ENCODE data around the gene DNAJB2. TPM values are rescaled to one million over a fixed set of nuclear protein-coding genes. Genes with fewer than 3 reads are reported as not detected.
A peak's percentile ranks its signal among the peaks of the same experiment; 100 is the strongest.

DNAJB2 gene
- 10 to 100 TPM; 64.2 to 67.6 TPM for total RNA-seq
- long read RNA-seq, partial matches to known transcripts = 1 of 11 reads
- long read RNA-seq, other reads (novel, unspliced or antisense) = 7 of 11 reads

DNA sequence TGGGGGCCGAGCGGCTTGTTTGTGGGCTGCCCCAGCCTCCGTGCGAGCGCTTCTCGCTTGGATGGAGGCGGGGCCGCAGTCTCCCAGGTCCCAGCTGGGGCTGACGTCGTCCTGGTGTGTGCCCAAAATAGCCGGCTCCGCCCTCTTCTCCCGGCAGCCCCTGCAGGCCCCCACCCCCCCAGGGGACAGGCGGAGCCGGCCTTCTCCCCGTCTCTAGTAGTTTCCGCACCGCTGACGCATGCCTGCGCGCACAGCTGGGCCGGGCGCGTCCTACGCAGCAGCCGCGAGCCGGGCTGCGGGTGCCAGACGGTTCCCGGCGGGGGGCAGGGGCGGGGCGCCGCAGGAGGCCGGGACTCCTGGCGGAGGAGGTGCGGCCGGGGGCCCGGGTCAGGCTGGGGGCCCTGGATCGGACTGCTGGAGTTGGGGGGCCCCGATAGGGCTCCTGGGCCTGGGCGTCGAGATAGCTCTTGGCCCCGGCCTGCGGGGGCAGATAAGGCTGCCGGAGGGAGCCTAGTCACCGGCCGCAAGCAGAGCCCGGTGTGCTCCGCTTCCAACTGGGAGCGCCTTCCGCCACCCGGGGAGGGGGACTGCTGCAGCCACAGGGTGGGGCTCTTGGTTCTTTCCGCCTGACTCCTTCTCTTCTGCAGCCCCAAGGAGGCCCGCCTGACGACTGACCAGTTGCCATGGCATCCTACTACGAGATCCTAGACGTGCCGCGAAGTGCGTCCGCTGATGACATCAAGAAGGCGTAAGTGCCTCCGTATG lies at the start of gene DNAJB2:
TSS of gene DNAJB2 (plus strand) at position 216 of the 765 bp plus-strand sequence. CDS start at position 684, 468 bp downstream.
- intact Hi-C loops (cut with DNase I, micrococcal nuclease) = no loop called here
- DNase-seq (peak; percentile 99), ATAC-seq (peak; percentile 94)

DNA sequence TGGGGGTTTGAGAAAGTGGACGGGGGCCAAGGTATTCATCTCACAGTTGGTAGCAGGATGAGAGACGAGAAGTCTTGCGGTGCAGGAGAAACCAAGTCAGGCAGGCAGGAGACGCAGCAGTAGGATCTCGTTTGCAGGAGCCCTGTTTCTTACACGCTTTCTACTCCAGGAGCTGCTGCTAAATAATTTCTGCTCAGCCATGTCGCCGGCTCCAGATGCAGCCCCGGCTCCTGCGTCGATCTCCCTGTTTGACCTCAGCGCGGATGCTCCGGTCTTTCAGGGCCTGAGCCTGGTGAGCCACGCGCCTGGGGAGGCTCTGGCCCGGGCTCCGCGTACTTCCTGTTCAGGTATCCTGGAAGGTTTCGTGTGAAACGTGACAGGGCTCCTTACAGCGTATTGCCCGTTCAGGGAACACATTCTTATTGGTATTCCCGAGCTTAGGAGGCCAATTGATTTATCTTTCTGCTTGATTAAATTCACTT lies 49.1 kb upstream of the DNAJB2 start:
- DNase-seq = peak; percentile 66 to 75
- ATAC-seq = peak; percentile 68
- intact Hi-C loops (cut with DNase I, micrococcal nuclease) = no loop called here

DNA sequence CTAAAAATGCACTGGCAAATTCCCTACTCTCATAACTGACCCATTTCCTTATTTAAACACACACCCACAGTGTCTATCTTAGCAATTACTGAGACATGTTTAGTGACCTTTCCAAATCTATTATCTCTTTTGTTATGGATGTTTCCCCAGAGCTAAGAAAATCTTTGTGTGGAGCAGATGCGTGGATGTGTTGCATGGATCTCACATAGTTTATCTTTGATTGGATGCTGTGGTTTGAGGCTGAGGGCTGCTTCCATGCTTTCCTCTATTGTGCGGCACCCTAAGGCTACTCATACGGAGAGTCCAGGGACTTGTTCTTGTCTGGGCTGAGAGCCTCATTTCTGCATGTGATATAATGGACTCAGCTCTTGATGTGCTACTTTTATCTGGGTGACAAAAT lies 44.8 kb upstream of the DNAJB2 start:
- DNase-seq = no peak
- intact Hi-C loops (cut with DNase I, micrococcal nuclease) = no loop called here
- ATAC-seq = no peak

DNA sequence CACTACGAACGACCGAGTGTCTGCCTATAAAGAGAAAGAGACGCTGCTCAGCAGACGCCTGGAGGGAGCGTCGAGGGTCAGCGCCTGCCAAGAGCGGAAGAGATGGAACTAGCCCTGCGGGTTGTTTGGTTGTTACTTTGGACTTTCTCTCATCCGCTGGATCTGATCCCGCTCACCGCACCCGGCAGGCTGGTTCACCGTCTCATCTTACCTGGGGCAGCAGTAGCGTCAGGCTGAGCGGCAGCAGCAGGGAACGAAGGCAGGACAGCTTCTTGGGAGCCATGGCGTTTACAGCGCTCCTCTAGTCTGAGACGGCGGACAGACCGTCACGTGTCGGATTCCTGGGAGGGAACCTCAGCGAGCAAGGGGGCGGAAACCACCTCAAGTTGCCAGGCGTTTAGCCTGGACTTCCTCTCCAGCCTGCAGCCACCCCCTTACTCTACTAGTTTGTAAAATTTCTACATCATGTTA lies 35.8 kb upstream of the DNAJB2 start:
- DNase-seq (peak; percentile 56 to 64), ATAC-seq (peak; percentile 55)
- intact Hi-C loops (cut with DNase I, micrococcal nuclease) = no loop called here

DNA sequence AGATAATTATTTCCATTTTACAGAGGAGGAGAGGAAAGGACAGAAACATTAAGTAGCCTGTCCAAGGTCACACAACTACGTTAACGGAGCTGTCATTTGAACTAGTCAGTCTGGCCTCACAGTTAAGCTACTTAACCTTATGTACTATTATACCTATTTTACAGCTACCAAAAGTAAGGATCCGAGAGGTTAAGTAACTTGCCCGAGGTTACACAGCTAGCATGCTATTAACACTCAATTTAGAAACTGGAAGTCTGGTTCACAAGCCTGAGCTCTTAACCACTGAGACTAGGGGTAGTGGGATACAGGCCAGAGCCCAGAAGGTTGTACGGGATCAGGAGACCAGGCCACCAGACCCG lies 34.4 kb upstream of the DNAJB2 start:
- intact Hi-C loops (cut with DNase I, micrococcal nuclease) = no loop called here

DNA sequence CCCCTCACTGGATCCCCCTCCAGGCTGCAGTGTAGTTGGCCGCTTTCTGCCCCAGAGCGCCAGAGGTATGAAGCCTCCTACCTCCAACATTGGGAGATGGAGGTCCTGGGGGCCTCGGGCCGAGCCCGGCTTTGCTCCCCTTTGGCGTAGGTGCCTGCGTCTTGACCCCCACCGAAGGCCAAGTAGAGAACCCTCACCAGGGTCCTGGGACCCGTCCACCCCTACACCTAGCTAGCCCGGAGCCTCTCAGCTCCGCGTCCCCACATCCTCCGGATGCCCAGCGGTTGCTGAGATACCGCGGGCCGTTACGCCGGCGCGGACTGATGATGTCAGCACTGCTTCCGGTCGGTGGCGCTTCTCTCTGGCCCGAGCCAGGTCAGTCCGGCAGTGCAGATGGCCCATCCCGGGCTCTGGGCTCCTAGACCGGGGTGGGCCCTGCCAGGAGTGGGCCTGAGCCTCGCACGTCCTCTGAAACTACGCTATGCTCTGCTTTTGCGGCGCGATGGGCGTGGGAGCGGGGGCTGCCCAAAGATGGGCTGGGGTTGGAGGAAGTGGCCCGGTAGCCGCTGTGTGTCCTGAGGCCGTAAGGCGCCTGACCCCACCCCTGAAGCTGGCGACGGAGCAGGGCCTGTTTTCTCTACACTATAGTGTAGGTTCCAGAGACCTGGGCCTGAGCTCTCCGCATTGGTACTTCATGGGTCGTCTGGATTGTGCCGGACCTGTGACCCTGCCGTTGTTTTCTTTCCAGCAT lies 33.8 kb upstream of the DNAJB2 start, which contains the start of the genes GLB1L and STK16:
TSS of gene GLB1L (minus strand) at position 297 of the 751 bp plus-strand sequence. CDS start 1,871 bp downstream, outside the sequence.
TSS of gene STK16 (plus strand) at position 332 of the 751 bp plus-strand sequence. CDS start 521 bp downstream, outside the sequence.
- DNase-seq = peak; percentile 93 to 97
- ATAC-seq = peak; percentile 62
- intact Hi-C loops (cut with DNase I, micrococcal nuclease) = no loop called here

More for the DNA sequence above, 34.4 kb upstream of the DNAJB2 start:
- peak in 1 of 2 donors; percentile 41 for DNase-seq
- no peak for ATAC-seq

DNA sequence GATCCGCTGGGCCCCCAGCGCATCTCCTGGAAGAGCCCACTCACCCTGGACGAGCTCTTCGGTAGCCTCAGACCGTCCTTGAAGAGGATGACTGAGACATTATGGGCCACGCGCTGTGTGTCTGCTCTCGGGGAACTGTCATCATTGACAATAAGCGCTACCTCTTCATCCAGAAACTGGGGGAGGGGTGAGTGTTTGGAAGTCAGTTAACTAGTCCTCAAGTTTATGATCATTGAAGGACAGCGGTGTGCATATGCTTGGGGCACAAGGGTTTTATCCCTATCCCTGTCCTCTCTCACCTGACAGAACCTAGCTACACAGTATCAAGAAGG lies 33.3 kb upstream of the DNAJB2 start:
- DNase-seq = no peak
- intact Hi-C loops (cut with DNase I, micrococcal nuclease) = no loop called here
- ATAC-seq = no peak

DNA sequence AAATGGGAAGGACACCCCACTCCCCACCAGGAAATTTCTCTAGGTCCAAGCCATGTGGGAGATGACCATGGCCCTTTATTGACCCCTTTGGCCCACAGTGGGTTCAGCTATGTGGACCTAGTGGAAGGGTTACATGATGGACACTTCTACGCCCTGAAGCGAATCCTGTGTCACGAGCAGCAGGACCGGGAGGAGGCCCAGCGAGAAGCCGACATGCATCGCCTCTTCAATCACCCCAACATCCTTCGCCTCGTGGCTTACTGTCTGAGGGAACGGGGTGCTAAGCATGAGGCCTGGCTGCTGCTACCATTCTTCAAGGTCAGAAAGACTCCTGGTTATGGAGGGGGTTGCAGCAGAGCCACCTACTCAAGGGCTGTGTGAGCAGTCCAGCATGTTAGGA lies 32.6 kb upstream of the DNAJB2 start:
- no peak for DNase-seq
- intact Hi-C loops (cut with DNase I, micrococcal nuclease) = no loop called here
- no peak for ATAC-seq

DNA sequence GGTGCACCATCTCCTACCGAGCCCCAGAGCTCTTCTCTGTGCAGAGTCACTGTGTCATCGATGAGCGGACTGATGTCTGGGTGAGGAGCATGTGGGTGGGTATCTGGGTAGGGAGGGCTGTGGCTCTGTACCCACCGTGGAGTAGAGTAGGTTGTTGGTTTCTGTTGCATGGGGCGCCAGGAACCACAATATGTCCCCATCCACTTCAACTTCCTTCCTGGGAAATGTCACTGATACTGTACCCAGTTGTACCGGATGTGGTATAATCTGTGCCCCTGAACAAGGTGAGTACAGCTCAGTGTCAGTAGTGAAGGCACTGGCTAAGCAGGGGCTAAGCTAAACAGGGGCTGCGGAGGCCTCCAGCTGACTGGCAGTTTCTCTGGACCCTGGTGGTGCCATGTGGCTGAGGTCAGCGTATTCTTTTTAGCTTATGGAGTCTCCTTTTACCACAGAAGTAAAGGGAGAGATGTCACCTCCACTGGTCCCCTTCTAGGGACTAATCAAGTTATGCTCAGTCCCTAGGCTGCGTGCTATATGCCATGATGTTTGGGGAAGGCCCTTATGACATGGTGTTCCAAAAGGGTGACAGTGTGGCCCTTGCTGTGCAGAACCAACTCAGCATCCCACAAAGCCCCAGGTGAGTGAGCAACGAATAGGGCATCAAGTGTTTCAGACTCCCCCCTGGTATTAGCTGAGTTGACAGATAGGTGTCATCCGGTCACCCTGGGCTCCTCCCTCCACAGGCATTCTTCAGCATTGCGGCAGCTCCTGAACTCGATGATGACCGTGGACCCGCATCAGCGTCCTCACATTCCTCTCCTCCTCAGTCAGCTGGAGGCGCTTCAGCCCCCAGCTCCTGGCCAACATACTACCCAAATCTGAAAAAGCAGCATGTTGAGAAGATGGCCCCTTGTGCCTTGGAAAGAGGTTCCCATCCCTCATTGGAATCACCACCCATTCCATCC lies 31.2 kb upstream of the DNAJB2 start:
- no peak for ATAC-seq
- intact Hi-C loops (cut with DNase I, micrococcal nuclease) = no loop called here
- DNase-seq = peak in 1 of 2 donors; percentile 19

DNA sequence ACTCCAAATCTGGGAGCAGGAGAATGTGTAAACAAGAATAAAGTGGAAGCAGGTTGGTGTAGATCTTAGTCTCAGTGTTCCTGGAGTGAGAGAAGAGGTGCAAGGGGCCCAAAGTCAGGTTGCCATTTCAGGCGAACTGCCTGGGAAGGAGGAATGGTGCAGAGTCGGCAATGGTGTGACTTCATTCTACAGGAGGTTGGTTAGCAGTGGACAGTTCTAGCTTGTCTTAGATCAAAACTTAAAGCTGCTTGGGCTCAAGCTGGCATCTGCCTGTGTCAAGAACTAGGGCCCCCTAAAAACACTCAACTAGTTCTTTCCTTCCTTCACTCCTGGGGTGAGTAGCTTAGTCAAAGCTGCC lies 30.3 kb upstream of the DNAJB2 start:
- DNase-seq = no peak
- no peak for ATAC-seq
- intact Hi-C loops (cut with DNase I, micrococcal nuclease) = no loop called here

DNA sequence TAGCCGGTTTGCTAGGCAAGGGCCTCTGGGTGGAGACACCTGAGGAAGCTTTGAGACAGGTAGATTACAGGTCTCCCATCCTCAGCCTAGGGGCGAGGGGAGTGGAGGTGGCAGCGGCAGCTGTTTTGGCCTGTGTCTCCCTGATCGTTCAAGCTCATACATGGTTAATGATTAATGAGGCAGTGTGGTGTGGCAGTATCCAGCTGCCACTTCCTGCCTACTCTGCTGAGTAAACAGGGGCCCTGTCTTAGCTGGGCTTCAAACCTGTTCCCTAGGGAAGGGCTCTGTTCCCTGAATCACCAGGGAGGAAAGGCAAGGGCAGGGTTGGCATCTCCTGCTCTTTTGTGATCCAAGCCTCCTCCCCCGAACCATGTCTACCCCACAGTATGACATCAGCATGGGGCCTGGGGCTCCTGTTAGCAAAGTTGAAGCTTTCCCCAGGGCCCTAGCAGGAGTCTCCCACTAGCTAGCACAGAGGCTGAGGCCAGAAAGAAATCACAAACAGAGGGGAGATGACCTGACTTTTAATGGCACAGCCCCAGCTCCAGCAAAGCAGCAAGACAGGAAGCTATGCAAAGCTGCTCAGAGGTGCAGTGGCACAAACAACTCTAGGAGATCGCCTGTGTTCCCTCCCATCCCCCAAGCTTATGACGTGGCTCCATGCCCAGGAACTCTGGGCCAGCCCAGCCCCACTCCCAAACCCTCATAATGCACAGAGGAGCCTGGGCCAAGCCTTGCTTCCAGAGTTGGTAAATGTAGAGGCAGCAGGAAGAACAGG lies 29.8 kb upstream of the DNAJB2 start:
- DNase-seq = peak; percentile 92 to 93
- peak; percentile 67 for ATAC-seq
- intact Hi-C loops (cut with DNase I, micrococcal nuclease) = no loop called here

DNA sequence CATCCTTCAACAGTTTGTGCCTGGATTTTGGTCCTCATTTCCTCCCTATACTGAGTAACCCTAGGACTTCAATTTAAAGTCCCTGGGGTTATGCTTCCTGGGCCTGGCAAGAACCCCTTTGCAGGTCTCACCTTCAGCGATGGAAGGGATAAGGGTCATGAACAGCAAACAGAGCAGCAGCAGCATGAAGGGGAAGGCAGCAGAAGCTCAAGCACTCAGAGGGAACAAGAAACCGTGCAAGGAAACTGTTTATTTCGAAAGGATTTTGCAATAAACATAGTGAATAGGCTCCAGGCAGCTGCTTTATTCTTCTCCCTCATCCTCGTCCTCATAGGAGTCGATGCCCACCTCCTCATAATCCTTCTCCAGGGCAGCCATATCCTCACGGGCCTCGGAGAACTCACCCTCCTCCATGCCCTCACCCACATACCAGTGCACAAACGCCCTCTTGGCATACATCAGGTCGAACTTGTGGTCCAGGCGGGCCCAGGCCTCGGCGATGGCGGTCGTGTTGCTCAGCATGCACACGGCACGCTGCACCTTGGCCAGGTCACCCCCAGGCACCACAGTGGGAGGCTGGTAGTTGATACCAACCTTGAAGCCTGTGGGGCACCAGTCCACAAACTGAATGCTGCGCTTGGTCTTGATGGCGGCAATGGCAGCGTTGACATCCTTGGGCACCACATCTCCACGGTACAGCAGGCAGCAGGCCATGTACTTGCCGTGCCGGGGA lies 29.0 kb upstream of the DNAJB2 start:
- DNase-seq (peak in 1 of 2 donors; percentile 33), ATAC-seq (no peak)
- intact Hi-C loops (cut with DNase I, micrococcal nuclease) = no loop called here

DNA sequence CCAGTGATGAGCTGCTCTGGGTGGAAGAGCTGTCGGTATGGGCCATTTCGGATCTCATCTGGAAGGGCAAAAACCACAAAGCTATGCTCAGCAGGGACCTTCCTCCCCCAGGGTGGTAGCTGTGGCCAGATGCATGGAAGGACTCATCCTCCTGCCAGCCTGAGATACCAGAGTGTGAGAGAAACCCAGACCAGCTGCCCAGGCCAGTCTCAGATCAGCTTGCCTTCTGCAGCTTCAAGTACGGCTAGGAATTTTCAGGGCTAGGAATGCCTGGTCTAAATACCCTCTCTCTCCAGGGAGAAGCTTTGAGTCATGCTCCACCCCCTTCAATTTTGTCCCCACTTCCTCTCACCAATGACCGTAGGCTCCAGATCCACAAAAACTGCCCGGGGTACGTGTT lies 27.5 kb upstream of the DNAJB2 start:
- ATAC-seq (no peak), DNase-seq (no peak)
- intact Hi-C loops (cut with DNase I, micrococcal nuclease) = no loop called here

DNA sequence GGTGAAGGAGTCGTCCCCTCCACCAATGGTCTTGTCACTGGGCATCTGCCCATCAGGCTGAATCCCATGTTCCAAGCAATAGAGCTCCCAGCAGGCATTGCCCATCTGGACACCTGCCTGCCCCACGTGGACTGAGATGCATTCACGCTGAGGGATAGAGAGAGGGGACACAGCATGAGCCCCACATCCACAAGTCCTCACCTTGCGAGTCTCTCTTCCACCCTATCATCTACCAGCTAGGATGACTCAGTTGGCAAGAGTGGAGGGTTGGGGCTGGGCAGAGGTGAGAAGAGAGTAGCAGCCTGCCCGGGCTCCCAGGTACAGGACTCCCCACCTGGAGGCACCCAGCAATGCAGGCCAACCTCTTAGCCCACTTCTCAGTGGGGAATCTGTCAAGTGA lies 27.1 kb upstream of the DNAJB2 start:
- DNase-seq (peak in 1 of 2 donors; percentile 23), ATAC-seq (no peak)
- intact Hi-C loops (cut with DNase I, micrococcal nuclease) = no loop called here

DNA sequence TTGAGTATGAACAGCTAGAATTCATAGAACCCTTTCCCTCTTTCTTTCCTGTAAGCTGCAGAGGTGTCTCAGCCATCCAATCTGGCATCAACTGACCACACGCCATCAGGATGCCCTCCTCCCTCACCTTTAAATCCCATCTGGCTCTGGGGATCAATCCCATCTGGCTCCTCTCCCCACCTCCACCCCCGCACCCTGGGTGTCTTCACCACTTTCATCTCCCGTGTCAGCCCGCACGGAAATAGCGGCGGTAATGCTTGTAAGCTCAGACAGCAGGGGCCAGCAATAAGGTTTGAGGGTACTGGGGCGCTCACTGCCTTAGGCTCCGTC lies 26.6 kb upstream of the DNAJB2 start:
- ATAC-seq (no peak), DNase-seq (peak in 1 of 2 donors; percentile 59)
- intact Hi-C loops (cut with DNase I, micrococcal nuclease) = no loop called here

DNA sequence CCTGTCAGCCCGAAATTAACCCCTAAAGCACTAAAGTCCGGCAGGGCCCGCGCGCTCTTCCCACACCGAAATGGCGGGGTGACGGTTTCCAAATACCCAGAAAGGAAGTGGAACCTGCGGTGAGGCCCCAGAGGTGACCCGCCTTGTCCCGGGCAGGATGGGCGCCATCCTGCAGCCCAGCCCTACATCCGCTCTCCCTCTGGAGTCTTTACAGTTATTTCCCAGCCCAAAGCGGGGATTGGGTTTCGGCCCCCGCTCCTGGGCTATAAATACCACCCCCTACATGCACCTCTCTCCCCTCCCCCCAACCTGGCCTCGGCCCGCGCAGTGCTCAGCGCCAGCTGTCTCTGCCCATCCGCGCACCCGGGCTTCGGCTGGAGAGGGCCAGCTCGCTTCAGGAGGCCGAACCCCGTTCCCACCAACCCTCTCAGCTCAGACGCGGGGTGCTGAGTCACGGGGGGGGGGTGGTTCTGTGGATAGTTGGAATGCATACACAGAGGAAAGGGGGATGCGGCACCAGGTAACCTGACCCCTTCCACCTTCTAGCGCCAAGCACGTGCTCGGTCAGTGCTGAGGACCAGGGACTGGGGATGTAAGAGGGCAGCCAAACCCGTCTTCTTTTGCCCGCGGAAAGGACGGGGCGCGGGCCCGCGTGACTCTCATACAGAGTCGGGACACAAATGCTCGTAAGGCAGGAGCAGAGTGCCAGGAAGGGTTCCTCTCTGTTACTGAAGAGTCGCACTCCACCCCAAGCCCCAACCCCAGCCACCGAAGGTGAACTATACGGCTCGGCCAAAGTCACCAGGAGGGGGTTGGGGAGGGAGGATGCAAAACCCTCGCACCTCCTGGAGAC lies 26.0 kb upstream of the DNAJB2 start, which contains the start of gene TUBA4B:
TSS of gene TUBA4B (plus strand) at position 344 of the 853 bp plus-strand sequence. CDS start at position 509, 165 bp downstream.
- DNase-seq (peak; percentile 51 to 63), ATAC-seq (peak; percentile 6)
- intact Hi-C loops (cut with DNase I, micrococcal nuclease) = no loop called here

Measured in left colon (tissue), 2 donors.